ENCODE measurements around the gene MAP4K4. TPM values are rescaled to one million over a fixed set of nuclear protein-coding genes. Genes with fewer than 3 reads are reported as not detected.
A peak's percentile ranks its signal among the peaks of the same experiment; 100 is the strongest.

Gene MAP4K4
- total and polyA plus RNA-seq, 2 of the 13 experiments (the other 11 are each of a cell fraction or from before 2014, with no cell fraction given) = 105 to 264 TPM

DNA sequence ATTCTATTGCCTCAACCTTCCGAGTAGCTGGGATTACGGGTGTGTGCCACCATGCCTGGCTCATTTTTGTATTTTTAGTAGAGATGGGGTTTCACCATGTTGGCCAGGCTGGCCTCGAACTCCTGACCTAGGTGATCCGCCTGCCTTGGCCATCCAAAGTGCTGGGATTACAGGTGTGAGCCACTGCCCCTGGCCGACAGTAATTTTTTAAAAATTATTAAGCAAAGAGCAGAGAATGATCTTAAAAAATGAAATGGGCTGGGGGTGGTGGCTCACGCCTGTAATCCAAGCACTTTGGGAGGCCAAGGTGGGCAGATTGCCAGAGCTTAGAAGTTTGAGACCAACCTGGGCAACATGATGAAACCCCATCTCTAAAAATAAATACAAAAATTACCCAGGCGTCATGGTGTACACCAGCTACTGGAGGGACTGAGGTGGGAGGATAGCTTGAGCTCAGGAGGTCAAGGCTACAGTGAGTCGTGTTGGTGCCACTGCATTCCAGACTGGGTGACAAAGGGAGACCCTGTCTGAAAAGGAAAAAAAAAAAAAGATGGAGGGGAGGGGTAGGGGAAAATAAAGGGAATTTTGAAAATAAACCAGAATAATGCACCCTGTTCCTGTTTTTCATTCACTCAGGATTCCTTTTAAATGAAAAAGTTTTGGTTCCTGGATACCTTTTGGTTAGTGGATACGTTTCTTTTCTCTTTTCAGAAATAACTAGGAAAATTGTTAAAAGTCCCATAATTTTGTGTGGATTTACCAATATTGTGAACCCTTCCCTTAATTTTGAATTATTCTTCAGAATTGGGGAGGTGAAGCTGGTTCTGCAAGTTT is 33.9 kb downstream of the MAP4K4 start (continued):
- TF ChIP-seq, protein P1, sequence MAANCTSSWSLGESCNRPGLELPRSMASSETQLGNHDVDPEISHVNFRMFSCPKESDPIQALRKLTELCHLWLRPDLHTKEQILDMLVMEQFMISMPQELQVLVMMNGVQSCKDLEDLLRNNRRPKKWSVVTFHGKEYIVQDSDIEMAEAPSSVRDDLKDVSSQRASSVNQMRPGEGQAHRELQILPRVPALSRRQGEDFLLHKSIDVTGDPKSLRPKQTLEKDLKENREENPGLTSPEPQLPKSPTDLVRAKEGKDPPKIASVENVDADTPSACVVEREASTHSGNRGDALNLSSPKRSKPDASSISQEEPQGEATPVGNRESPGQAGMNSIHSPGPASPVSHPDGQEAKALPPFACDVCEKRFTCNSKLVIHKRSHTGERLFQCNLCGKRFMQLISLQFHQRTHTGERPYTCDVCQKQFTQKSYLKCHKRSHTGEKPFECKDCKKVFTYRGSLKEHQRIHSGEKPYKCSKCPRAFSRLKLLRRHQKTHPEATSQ (CRISPR knock-in tag; IDR thresholded peaks at IDR 0.05; ENCODE audit: borderline replicate concordance) = 0 out of 2 replicates have a peak, but pooled peaks have one; percentile 31
- TF ChIP-seq ZNF75D (CRISPR knock-in tag; IDR thresholded peaks at IDR 0.05; ENCODE audit: borderline replicate concordance) (no peak), CBFB (CRISPR knock-in tag; IDR thresholded peaks at IDR 0.05) (no peak), TOPORS (CRISPR knock-in tag; IDR thresholded peaks at IDR 0.05) (no peak), ZC3H4 (CRISPR knock-in tag; IDR thresholded peaks at IDR 0.05; ENCODE audit: borderline replicate concordance) (no peak), MAFF (IDR thresholded peaks at IDR 0.05; ENCODE audit: low read depth, low read length) (no peak), FOXC1 (CRISPR knock-in tag; IDR thresholded peaks at IDR 0.05; ENCODE audit: borderline replicate concordance) (no peak), RORA (CRISPR knock-in tag; IDR thresholded peaks at IDR 0.05) (0 out of 2 replicates have a peak, but pooled peaks have one; percentile 79), SUZ12 (IDR thresholded peaks at IDR 0.05; ENCODE audit: low read depth, low read length) (no peak), RBM39 (IDR thresholded peaks at IDR 0.05; ENCODE audit: low read depth, low read length, poor library complexity, severe bottlenecking) (no peak), ZNF557 (CRISPR knock-in tag; IDR thresholded peaks at IDR 0.05) (no peak), ZBTB7B (CRISPR knock-in tag; IDR thresholded peaks at IDR 0.05) (peak; percentile 83; the same call in 1 of the 2 replicates), CHD4 (IDR thresholded peaks at IDR 0.05; ENCODE audit: borderline replicate concordance, low read length) (peak; percentile 94; the same call in 1 of the 2 replicates), TSC22D2 (CRISPR knock-in tag; IDR thresholded peaks at IDR 0.05; ENCODE audit: borderline replicate concordance) (no peak)
- TF ChIP-seq, protein P2, sequence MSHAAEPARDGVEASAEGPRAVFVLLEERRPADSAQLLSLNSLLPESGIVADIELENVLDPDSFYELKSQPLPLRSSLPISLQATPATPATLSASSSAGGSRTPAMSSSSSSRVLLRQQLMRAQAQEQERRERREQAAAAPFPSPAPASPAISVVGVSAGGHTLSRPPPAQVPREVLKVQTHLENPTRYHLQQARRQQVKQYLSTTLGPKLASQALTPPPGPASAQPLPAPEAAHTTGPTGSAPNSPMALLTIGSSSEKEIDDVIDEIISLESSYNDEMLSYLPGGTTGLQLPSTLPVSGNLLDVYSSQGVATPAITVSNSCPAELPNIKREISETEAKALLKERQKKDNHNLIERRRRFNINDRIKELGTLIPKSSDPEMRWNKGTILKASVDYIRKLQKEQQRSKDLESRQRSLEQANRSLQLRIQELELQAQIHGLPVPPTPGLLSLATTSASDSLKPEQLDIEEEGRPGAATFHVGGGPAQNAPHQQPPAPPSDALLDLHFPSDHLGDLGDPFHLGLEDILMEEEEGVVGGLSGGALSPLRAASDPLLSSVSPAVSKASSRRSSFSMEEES (CRISPR knock-in tag; IDR thresholded peaks at IDR 0.05) = 0 out of 2 replicates have a peak, but pooled peaks have one; percentile 39
- TF ChIP-seq, protein P3, sequence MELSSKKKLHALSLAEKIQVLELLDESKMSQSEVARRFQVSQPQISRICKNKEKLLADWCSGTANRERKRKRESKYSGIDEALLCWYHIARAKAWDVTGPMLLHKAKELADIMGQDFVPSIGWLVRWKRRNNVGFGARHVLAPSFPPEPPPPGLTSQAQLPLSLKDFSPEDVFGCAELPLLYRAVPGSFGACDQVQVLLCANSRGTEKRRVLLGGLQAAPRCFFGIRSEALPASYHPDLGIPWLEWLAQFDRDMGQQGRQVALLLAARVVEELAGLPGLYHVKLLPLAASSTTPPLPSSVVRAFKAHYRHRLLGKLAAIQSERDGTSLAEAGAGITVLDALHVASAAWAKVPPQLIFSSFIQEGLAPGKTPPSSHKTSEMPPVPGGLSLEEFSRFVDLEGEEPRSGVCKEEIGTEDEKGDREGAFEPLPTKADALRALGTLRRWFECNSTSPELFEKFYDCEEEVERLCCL (CRISPR knock-in tag; IDR thresholded peaks at IDR 0.05; ENCODE audit: borderline replicate concordance) = no peak
- TF ChIP-seq, protein P4, sequence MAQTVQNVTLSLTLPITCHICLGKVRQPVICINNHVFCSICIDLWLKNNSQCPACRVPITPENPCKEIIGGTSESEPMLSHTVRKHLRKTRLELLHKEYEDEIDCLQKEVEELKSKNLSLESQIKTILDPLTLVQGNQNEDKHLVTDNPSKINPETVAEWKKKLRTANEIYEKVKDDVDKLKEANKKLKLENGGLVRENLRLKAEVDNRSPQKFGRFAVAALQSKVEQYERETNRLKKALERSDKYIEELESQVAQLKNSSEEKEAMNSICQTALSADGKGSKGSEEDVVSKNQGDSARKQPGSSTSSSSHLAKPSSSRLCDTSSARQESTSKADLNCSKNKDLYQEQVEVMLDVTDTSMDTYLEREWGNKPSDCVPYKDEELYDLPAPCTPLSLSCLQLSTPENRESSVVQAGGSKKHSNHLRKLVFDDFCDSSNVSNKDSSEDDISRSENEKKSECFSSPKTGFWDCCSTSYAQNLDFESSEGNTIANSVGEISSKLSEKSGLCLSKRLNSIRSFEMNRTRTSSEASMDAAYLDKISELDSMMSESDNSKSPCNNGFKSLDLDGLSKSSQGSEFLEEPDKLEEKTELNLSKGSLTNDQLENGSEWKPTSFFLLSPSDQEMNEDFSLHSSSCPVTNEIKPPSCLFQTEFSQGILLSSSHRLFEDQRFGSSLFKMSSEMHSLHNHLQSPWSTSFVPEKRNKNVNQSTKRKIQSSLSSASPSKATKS (CRISPR knock-in tag; IDR thresholded peaks at IDR 0.05) = 0 out of 2 replicates have a peak, but pooled peaks have one; percentile 37
- TF ChIP-seq, protein P5, sequence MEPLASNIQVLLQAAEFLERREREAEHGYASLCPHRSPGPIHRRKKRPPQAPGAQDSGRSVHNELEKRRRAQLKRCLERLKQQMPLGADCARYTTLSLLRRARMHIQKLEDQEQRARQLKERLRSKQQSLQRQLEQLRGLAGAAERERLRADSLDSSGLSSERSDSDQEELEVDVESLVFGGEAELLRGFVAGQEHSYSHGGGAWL (CRISPR knock-in tag; IDR thresholded peaks at IDR 0.05) = no peak
